H1 (cell line): ENCODE measurements around the gene STAT1. TPM values are rescaled to one million over a fixed set of nuclear protein-coding genes. Genes with fewer than 3 reads are reported as not detected.

Source experiments
- CTCF ChIA-PET: fragments of 300-600 bp; sonication (Branson Sonifier 250); formaldehyde crosslinking; loops from one replicate; lab custom pipeline; 2021; ENCODE audit not compliant: partially characterized antibody; lab: Charles Lee
- POLR2A ChIA-PET: fragments of 300-600 bp; sonication (Branson Sonifier 250); formaldehyde crosslinking; loops from one replicate; lab custom pipeline; 2021; ENCODE audit warnings: inconsistent platforms; ENCODE audit not compliant: partially characterized antibody; lab: Charles Lee
- DNase-seq, 2 experiments: peaks; one replicate each; pipeline versions ENCODE4 v3.0.0 to v3.0.0-alpha.2; 2010 to 2022; ENCODE audit warnings: low spot score in 2 of 2, low read depth in 1 of 2, mixed read lengths in 1 of 2
- FAIRE-seq: peaks from 2 replicates; lab custom pipeline; 2011; peaks lifted over from hg19 to GRCh38; lab: Jason Lieb, UNC
- H2AFZ ChIP-seq: 2 replicates; pipeline ENCODE4 v1.8.1; 2012; ENCODE audit warnings: low read length, inconsistent platforms
- H2AK5ac ChIP-seq: 2 replicates; pipeline ENCODE4 v1.6.1; 2013; ENCODE audit warnings: low read depth, low read length
- H2BK120ac ChIP-seq: replicated peaks from 2 replicates; pipeline ENCODE3; 2013; ENCODE audit warnings: low read depth, low read length, inconsistent platforms
- H2BK12ac ChIP-seq: 2 replicates; pipeline ENCODE4 v1.6.1; 2013; ENCODE audit warnings: low read depth, low read length
- H2BK15ac ChIP-seq: 2 replicates; pipeline ENCODE4 v1.6.1; 2013; ENCODE audit warnings: low read length
- H2BK20ac ChIP-seq: 2 replicates; pipeline ENCODE4 v1.6.1; 2013; ENCODE audit warnings: low read length
- H2BK5ac ChIP-seq: 2 replicates; pipeline ENCODE4 v1.6.1; 2013; ENCODE audit warnings: low read depth, low read length
- H3K14ac ChIP-seq: 2 replicates; pipeline ENCODE4 v1.6.1; 2013; ENCODE audit warnings: inconsistent platforms; ENCODE audit not compliant: insufficient read length
- H3K18ac ChIP-seq: 2 replicates; pipeline ENCODE4 v1.6.1; 2013; ENCODE audit warnings: low read length; ENCODE audit errors: extremely low read depth
- H3K23ac ChIP-seq: 2 replicates; pipeline ENCODE4 v1.6.1; 2013; ENCODE audit warnings: inconsistent platforms; ENCODE audit not compliant: insufficient read length
- H3K23me2 ChIP-seq: 2 replicates; pipeline ENCODE4 v1.6.1; 2013; ENCODE audit warnings: low read depth, low read length
- H3K27ac ChIP-seq: 2 replicates; pipeline ENCODE4 v1.6.1; 2011; ENCODE audit warnings: low read depth, low read length, inconsistent platforms
- H3K27me3 ChIP-seq, 4 experiments: replicated peaks in 1 of 4; 1 replicate in 1 of 4; 2 replicates in 3 of 4; pipeline versions ENCODE4 v1.6.1 to v1.8.1; 2011 to 2013; ENCODE audit warnings: low read length in 3 of 4, mild to moderate bottlenecking in 3 of 4, inconsistent platforms in 2 of 4, mixed read lengths in 2 of 4, moderate library complexity in 1 of 4; ENCODE audit not compliant: control insufficient read depth in 3 of 4, insufficient read depth in 3 of 4; ENCODE audit errors: extremely low read depth in 1 of 4
- H3K36me3 ChIP-seq, 4 experiments: 2 replicates each; pipeline versions ENCODE4 v1.6.1 to v1.8.1; 2011 to 2013; ENCODE audit warnings: mild to moderate bottlenecking in 4 of 4, low read length in 3 of 4, moderate library complexity in 2 of 4, control low read depth in 1 of 4, inconsistent platforms in 1 of 4; ENCODE audit not compliant: insufficient read depth in 4 of 4, control insufficient read depth in 2 of 4
- H3K4ac ChIP-seq: replicated peaks from 2 replicates; pipeline ENCODE3; 2013; ENCODE audit warnings: low read length, low read depth, mixed read lengths, inconsistent platforms; ENCODE audit not compliant: insufficient read length
- H3K4me1 ChIP-seq, 4 experiments: replicated peaks in 1 of 4; 1 replicate in 1 of 4; 2 replicates in 3 of 4; pipeline versions ENCODE4 v1.6.1 to v1.8.1; 2011 to 2013; ENCODE audit warnings: low read length in 3 of 4, inconsistent platforms in 2 of 4, mixed read lengths in 1 of 4; ENCODE audit not compliant: insufficient read depth in 4 of 4, control insufficient read depth in 3 of 4
- H3K4me2 ChIP-seq, 2 experiments: 2 replicates each; pipeline versions ENCODE4 v1.6.1 to v1.8.1; 2011 to 2013; ENCODE audit warnings: low read depth in 2 of 2, low read length in 2 of 2, control low read depth in 1 of 2, inconsistent platforms in 1 of 2, mild to moderate bottlenecking in 1 of 2; ENCODE audit not compliant: insufficient read depth in 1 of 2
- H3K4me3 ChIP-seq, 4 experiments: fragments of 200-600, 300-600 bp in 1 of 4; sonication (generic), shearing (Covaris generic), sonication (Bioruptor Twin) in 1 of 4; 2 replicates each; pipeline versions ENCODE4 v1.5.1 to v1.8.1; 2011 to 2016; ENCODE audit warnings: low read length in 4 of 4, low read depth in 3 of 4, control low read depth in 2 of 4, inconsistent platforms in 2 of 4, mild to moderate bottlenecking in 2 of 4, mixed read lengths in 1 of 4, moderate library complexity in 1 of 4; ENCODE audit not compliant: insufficient read depth in 2 of 4; ENCODE audit errors: extremely low read depth in 1 of 4
- H3K56ac ChIP-seq: replicated peaks from 2 replicates; pipeline ENCODE3; 2013; ENCODE audit warnings: low read depth, mild to moderate bottlenecking, mixed read lengths, low read length, inconsistent platforms; ENCODE audit not compliant: insufficient read length
- H3K79me1 ChIP-seq: 2 replicates; pipeline ENCODE4 v1.6.1; 2013; ENCODE audit warnings: low read depth, low read length, control low read depth
- H3K79me2 ChIP-seq, 2 experiments: 2 replicates each; pipeline versions ENCODE4 v1.6.1 to v1.8.1; 2012 to 2013; ENCODE audit warnings: low read length in 2 of 2, mild to moderate bottlenecking in 2 of 2, inconsistent platforms in 1 of 2; ENCODE audit not compliant: insufficient read depth in 2 of 2, control insufficient read depth in 1 of 2
- H3K9ac ChIP-seq, 4 experiments: replicated peaks in 1 of 4; 1 replicate in 1 of 4; 2 replicates in 3 of 4; pipeline versions ENCODE4 v1.6.1 to v1.8.1; 2011 to 2013; ENCODE audit warnings: low read depth in 3 of 4, low read length in 3 of 4, control low read depth in 2 of 4, mild to moderate bottlenecking in 2 of 4, moderate library complexity in 2 of 4, inconsistent platforms in 1 of 4; ENCODE audit errors: extremely low read depth in 1 of 4
- H3K9me3 ChIP-seq, 2 experiments: 2 replicates each; pipeline versions ENCODE4 v1.6.1 to v1.8.1; 2012 to 2013; ENCODE audit warnings: mild to moderate bottlenecking in 2 of 2, moderate library complexity in 2 of 2, control low read depth in 1 of 2, inconsistent platforms in 1 of 2, low read depth in 1 of 2, low read length in 1 of 2, mixed read lengths in 1 of 2; ENCODE audit not compliant: insufficient read depth in 2 of 2
- H4K20me1 ChIP-seq, 2 experiments: replicated peaks in 1 of 2; 2 replicates each; pipeline versions ENCODE3 to v1.8.1; 2011 to 2013; ENCODE audit warnings: inconsistent platforms in 2 of 2, low read length in 2 of 2, mild to moderate bottlenecking in 1 of 2; ENCODE audit not compliant: insufficient read depth in 2 of 2, control insufficient read depth in 1 of 2
- H4K5ac ChIP-seq: 2 replicates; pipeline ENCODE4 v1.6.1; 2013; ENCODE audit warnings: low read length, low read depth, mixed read lengths, inconsistent platforms; ENCODE audit not compliant: insufficient read length
- H4K8ac ChIP-seq: 2 replicates; pipeline ENCODE4 v1.8.0; 2013; ENCODE audit warnings: mild to moderate bottlenecking, moderate library complexity, low read length, inconsistent platforms; ENCODE audit not compliant: insufficient read depth; ENCODE audit errors: extremely low read depth
- H4K91ac ChIP-seq: replicated peaks from 2 replicates; pipeline ENCODE3; 2013; ENCODE audit warnings: low read length, mixed read lengths, inconsistent platforms; ENCODE audit not compliant: insufficient read length
- BCL11A ChIP-seq, 2 experiments: IDR thresholded peaks; one replicate each; pipeline ENCODE4 v1.6.1; 2011; ENCODE audit warnings: low read depth in 2 of 2, low read length in 2 of 2, mild to moderate bottlenecking in 2 of 2
- JUND ChIP-seq: IDR thresholded peaks from 2 replicates; pipeline ENCODE4 v1.6.1; 2011; ENCODE audit warnings: mild to moderate bottlenecking, improper control_type of control experiment, low read length
- WGBS, 2 experiments: shearing (Covaris generic) in 1 of 2; methylation state at CpG; one replicate each; pipeline versions ENCODE4 v1.1.6 to v1.1.7; 2013 to 2015; ENCODE audit warnings: low lambda C conversion rate in 2 of 2, mixed read lengths in 2 of 2, inconsistent platforms in 1 of 2, low coverage in 1 of 2, missing lambda C conversion rate in 1 of 2; ENCODE audit not compliant: insufficient replicate concordance in 2 of 2, insufficient coverage in 1 of 2, insufficient read length in 1 of 2; ENCODE audit errors: extremely low coverage in 1 of 2, missing lambda C conversion rate in 1 of 2; 5-methylcytosine and 5-hydroxymethylcytosine counted together
- polyA plus RNA-seq, 7 experiments: library from polyadenylated mRNA; depleted of rRNA in 3 of 7; stranded (reverse) in 5 of 7; unstranded in 2 of 7; fragments of >200 nt in 5 of 7; fragments of 200-250 nt in 2 of 7; gene quantifications; 1 replicate in 5 of 7; 2 replicates in 1 of 7; 4 replicates in 1 of 7; pipeline versions ENCODE4 v1.2.1 to v1.2.3, GENCODE V29; 2011 to 2013; ENCODE audit warnings: missing spikeins in 2 of 7, mixed read lengths in 2 of 7
- total RNA-seq: library from RNA; stranded (reverse); fragmentation: NEBNext Ultra II Directional; extraction: Animal tissue kit (Norgen Biotek cat#: 25700); gene quantifications from 2 replicates; pipeline ENCODE4 v1.2.1, GENCODE V29; 2021

The STAT1 gene
- total and polyA plus RNA-seq, 2 of the 8 experiments (the other 6 are each of a cell fraction or from before 2014, with no cell fraction given) = 20.3 to 43.0 TPM

GRCh38 chr2:191041418-191042161, 27.6 kb upstream of the STAT1 start:
- no peaks in the 10 kb centered on the region for H4K20me1 ChIP-seq
- no peaks in the 10 kb centered on the region for H3K9me3 ChIP-seq
- no peak overlapping the region for H3K56ac ChIP-seq
- H2AK5ac ChIP-seq = no peak overlapping the region
- no peak overlapping the region for H3K4ac ChIP-seq
- TF ChIP-seq JUND (peak; percentile 60; the same call in 1 of the 2 replicates), BCL11A (IDR thresholded peaks at IDR 0.05; ENCODE audit: low read depth in 2 of 2, low read length in 2 of 2) (no peak)
- no peak overlapping the region for H2BK12ac ChIP-seq
- H2AFZ ChIP-seq = peak overlapping the region; percentile 93
- ChIA-PET POLR2A (no interaction called here), CTCF (interaction anchor here (0.6 to 5.6 kb wide), 5 partner anchors 9 to 826 kb away, joined by 3 to 55 read pairs (median 3); no protein-coding TSS in a partner anchor)
- FAIRE-seq (peak; percentile 42), DNase-seq (no peak)
- H3K27me3 ChIP-seq = no peaks in the 10 kb centered on the region
- H3K4me3 ChIP-seq = no peak overlapping the region
- H3K23ac ChIP-seq = no peak overlapping the region
- no peaks in the 10 kb centered on the region for H3K79me2 ChIP-seq
- H3K27ac ChIP-seq = no peak overlapping the region
- no peak overlapping the region for H3K9ac ChIP-seq
- H2BK5ac ChIP-seq = no peak overlapping the region; the same call in 1 of the 2 replicates
- no peak overlapping the region for H2BK120ac ChIP-seq
- 85% methylated on average over 3 of the region's 3 CpGs; no CpG with 5 or more reads in 1 of the 2 experiments for WGBS, 2 experiments
- no peak overlapping the region for H4K5ac ChIP-seq
- H3K14ac ChIP-seq = no peak overlapping the region
- H3K23me2 ChIP-seq = no peaks in the 10 kb centered on the region
- H2BK20ac ChIP-seq = no peak overlapping the region
- H4K91ac ChIP-seq = no peak overlapping the region
- no peaks in the 10 kb centered on the region for H3K4me1 ChIP-seq
- H3K79me1 ChIP-seq = no peaks in the 10 kb centered on the region
- no peak overlapping the region for H3K18ac ChIP-seq
- no peaks in the 10 kb centered on the region for H3K36me3 ChIP-seq
- no peak overlapping the region for H2BK15ac ChIP-seq
- no peak overlapping the region for H3K4me2 ChIP-seq
- H4K8ac ChIP-seq = no peak overlapping the region
